G401.6 (cell line): Measurements from ENCODE around the gene HOXC6.
A peak's percentile ranks its signal among the peaks of the same experiment; 100 is the strongest.

Experiments used
- FAIRE-seq: peaks from 2 replicates; lab custom pipeline; 2012; peaks lifted over from hg19 to GRCh38; lab: Jason Lieb, UNC

HOXC6 gene

DNA sequence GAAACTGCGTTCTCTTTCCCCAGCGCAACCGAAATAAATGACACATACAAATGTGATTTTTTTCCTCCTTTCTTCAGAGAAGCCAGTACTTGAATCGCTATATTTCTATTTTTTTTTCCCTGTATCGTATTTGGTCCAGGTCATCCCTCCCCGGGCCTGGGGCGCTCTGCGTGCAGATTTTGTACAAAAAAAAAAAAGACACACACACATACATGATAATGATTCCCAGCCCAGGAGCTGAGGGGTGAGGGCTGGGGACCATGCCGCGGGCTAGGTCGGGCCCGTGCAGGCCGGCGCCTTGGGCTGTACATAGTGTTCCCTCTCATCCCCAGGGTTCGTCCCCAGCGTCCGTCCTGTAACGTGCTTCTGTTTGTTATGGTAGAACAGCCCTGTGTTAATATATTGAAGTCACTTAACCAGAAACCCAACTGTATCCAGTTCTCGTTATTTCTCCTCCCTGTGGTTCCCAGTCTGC is 25.3 kb upstream of the HOXC6 start:
- FAIRE-seq: peak; percentile 53

DNA sequence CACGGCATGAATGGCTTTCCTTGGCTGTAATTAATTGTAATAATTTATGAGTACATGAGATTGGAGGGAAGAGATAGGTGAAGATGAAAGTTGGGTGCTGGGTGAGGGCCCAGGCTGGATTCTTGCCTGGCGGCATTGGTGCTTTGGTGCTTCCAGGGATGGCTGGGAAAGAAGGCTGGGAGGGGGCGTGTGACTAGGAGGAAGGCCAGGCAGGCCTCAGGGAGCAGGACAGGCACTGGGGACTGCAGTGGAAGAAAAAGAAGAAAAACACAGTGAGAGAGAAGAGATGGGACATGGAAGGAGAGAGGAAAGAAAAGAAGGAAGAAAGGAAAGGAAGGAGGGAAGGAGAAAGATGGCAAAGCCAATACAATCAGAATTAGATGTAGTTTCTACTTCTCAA is 24.6 kb upstream of the HOXC6 start:
- FAIRE-seq: no peak

DNA sequence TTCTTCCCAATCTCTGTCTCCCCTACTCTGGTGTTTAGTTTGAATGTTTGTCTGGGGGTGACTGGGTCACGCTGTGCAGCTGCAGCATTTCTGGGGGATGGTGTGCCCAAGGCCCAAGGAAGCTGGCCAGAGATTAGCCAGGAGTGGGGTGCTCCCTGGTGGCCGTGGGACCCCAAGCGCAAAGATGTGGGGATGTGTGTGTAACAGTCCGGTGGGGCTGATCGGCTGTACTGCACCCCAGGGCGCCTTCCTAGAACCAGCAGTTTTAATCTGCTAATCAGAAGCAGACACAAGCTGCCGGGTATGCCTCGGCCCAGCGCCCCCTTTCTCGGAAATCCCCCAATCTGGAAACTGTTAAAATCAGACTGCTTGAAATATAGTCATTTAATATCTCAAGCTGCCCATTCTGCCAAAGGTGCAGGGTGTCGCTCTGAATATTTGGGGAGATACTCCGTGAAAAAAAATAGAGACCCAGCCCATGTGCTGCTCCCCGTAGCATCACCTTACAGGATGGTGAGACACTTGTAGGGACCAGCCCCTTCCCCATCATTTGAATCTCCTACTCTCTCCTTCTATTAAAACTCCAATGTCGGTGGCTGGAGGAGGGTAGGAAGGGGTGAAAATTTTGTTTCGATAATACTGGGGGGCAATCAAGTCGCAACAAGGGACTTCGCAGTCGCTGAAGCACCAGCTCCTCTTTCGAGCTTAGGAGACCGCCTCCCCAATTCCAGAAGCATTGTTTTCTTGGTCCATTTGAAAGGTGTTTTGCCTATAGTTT is 24.0 kb upstream of the HOXC6 start:
- FAIRE-seq: no peak

DNA sequence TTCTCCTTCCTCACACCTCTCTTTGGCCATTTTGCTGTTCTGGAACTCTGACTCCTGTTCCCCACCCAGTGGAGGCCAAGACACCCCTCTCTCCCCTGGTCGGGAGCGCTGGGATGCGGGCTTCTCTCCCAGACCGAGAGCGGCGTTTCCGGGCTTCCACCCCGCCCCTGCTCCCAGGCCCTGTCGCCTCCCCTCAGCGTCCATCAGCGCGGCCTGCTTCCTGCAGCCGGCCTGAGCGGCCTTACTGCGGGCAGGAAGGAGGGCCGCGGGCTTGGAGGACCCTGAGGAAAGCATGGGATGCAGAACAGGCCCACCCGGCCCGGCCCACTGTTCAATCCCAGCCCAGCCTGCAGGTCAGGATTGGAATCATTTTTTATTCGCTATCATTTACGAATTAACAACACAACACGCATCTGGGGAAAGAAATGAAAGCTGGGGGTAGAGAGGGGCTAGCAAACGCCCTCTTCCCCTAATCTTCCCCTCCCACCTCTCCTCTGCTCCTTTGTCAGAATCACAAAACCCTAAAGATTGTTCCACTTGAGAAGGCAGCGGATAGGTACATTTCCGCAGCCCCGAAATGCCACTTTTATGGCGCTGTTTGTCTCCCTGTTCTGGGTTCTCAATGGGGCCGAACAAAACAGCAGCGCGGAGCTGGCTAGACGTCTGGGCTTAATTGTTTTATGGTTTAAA is 23.3 kb upstream of the HOXC6 start:
- no peak for FAIRE-seq

DNA sequence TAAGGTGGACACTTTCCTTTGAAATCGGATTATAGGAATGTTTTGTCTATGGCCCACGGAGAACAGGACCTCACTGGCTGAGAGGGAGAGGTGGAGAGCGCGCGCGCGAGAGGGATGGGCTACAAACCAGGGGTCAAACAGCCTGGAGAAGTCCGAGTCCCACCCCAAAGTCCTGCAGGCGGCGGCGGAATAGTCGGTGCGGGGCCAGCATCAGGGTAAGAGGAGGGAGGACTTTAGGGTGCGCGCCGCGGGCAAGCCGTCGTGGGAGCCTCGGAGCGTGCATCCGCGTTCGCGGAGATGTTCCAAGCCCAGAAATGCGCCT is 22.7 kb upstream of the HOXC6 start:
- FAIRE-seq: no peak

DNA sequence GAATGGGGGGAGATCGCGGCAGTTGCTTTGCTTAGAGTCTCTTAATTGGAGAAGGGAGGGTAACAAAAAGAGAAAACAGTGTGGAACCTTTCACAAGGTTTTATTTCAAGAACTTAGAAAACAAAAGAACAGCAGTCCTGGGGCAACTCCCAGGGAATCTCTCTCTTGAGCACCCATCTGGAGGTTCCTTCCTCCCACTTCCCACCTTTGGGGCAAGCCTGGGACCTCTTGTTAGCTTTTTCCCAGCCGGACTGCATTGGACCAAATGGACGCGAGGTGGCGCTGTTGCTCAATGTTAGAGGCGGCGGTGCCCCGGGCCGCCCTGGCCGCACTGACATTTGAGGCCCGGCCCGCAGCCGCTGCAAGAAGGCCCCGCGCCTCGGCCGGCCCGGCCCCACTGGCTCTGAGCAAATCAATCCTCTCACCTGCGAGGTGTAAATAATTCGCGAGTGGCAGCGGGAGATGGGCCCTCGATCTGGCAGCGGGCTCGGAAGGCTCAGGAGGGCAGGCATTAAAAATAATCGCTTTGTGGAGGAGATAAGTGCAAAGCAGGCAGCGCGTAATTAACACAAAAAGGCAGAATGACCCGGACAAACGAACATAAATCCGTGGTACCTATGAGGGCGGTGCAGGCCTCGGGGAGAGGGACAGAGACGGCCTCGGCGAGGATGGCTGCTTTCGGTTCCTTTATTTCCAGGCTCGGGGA is 22.2 kb upstream of the HOXC6 start:
- peak; percentile 94 for FAIRE-seq

DNA sequence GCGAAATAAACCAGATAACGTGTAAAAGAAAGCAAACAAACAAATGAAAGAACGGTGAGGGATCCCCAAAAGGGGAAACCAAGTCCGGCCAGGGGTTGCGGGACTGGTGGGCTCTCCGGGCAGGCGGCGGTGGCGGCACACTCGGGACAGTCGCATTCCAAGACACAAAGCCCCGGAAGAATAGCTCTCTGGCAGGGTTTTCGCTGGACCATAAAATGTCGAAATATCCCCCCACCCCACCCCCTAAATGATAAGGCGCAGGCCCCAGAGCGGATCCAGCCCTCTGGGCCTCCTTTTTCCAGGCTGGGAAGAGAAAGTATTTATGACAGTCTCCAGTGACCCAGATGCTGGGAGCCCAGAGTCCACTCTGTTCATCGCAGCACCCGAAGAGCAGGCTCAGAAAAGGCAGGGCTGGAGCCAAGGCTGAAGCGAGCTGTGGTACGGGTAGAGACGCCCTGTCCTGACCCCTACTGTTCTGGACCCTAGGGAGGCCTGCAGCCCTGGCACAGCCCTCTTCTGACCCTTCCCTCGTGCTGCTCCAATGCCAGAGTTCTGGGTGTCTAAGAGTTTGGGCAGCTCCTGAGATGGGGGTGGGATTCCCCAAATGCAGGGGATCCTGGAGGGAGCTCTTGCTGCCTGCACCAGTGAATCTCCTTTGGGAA is 21.6 kb upstream of the HOXC6 start:
- FAIRE-seq: no peak

DNA sequence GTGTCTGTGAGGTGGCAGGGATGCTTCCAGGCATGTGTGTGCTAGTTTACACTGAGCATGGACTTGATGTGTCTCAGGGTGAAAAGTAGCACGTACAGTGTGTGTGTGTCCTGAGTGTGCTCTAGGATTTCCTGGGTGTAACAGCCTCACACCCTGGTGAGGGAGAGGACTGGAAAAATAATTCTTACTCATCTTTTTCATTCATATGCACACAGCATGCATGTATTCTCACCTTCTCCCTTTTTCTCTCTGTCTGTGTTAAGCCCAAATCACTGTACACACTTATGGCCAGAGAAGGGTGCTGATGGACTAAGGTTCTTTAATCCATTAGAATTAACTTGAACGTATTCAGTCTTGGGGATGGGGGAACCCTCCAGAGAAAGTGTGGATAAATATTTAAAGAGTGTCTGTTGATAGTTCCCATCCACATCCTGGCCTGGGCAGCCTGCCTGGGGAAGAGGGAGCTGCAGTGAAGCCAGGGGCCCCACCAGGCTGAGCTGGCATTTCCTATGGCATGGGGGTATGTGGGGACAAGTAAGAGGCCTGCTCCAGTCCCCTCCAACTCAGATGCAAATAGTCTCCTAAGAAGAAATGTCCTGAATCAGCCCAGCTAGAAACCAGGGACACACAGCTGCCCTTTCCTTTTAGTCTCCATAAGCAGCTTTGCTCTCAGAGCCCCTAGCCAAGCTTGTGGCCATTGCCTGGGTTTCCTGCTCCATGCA is 20.5 kb upstream of the HOXC6 start:
- no peak for FAIRE-seq

DNA sequence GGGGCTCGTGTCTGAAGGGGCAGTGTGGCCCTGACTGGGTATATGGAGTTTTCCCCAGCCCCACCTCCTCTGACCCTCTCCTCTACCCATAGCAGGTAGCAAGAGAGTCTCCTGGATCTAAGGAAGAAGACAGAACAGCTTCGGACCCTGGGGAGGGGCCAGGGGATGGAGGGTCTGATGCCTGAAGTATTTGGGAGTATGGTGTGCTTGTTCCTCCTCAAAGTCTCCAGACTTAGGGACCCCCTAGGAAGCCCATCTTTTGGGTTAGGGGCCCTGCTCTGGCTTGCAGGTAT is 20.0 kb upstream of the HOXC6 start:
- no peak for FAIRE-seq

DNA sequence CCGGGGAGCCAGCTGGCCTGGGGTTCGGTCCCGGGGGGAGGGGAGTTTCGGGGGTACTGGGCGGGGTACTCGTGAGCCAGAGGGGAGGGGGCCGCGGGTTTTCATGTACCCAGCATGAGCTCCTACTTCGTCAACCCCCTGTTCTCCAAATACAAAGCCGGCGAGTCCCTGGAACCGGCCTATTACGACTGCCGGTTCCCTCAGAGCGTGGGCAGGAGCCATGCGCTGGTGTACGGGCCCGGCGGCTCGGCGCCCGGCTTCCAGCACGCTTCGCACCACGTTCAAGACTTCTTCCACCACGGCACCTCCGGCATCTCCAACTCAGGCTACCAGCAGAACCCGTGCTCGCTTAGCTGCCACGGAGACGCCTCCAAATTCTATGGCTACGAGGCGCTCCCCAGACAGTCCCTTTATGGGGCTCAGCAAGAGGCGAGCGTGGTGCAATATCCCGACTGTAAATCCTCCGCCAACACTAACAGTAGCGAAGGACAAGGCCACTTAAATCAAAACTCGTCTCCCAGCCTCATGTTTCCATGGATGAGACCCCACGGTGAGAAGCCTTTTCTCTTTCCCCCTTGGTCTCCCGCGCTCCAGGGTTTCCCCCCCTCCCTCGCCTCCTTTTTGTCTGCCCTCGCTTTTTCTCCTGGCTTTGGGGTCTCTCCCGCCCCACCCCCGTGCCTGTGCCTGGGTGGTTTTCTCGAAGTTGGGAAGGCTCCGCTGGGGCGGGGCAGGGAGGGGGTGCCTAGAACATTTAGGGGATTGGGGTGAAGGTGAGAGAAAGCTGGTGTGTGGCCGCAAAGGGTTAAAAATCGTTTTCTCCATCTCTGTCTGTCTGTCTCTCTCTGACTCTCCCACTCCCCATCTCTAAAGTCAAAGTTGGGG is 18.8 kb upstream of the HOXC6 start:
- FAIRE-seq: no peak

DNA sequence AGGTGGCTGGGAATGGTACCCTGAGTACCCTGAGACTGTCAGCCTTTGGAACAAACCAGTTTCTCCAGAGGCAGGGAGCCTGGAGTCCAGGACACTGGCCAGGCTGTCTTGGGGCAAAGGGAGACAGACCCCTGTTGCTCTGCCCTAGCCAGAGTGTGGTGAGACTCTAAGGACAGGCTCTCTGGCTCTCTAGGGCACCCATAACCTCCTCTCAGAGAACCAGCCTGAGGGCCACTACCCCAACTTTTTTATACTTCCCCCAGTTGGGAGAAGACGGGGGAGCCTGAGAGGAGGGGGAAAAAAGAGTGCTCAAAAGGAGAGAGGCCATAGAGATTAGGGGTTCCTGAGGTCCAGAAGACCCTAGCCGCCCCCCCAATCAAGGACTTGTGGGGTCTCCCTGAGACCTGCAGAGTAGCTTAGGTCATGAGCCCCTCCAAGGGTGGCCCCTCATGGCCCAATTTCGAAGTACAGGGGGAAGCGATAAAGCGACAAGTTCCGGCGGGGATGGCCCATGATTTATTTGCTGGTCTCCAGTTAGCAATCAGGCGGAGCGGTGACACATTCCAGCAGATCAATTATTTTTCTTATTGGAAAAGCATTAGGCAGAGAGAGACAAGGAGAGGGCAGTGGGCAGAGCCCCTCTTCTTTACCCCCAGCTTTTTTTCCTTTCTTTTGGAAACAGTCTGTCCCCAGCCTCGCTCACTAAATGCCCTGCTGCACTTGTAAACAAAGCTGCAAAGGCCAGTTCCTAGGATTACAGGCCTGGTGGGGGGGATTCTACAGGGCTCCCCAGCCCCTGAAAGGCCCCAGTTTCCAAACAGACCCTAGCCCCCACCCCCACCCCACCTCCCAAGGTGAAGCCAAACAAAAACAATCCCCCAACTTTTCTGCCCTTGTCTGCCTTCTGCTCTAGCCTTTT is 17.9 kb upstream of the HOXC6 start:
- no peak for FAIRE-seq

DNA sequence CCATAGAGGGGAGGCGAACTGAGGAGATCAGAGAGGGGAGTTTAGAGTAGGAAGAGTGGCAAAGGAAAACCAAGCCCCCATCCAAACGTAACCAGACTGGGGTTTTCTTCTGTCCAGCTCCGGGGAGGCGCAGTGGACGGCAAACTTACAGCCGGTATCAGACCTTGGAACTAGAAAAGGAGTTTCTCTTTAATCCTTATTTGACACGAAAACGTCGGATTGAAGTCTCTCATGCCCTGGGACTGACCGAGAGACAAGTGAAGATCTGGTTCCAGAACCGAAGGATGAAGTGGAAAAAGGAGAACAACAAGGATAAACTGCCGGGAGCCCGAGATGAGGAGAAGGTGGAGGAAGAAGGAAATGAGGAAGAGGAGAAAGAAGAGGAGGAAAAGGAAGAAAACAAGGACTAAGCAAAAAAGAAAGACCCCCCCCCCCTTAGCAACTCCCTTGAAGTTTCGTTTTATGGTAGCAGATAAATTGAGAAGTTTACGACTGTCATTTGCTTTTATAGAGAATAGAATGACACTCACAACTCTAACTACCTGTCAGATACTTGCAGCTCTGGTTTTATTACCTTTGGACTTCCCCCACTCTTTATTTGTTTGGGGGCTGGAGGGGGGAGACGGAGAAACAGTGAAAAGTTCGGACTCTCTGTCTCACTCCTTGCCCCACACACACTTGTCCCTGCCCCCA is 17.1 kb upstream of the HOXC6 start:
- FAIRE-seq: no peak

DNA sequence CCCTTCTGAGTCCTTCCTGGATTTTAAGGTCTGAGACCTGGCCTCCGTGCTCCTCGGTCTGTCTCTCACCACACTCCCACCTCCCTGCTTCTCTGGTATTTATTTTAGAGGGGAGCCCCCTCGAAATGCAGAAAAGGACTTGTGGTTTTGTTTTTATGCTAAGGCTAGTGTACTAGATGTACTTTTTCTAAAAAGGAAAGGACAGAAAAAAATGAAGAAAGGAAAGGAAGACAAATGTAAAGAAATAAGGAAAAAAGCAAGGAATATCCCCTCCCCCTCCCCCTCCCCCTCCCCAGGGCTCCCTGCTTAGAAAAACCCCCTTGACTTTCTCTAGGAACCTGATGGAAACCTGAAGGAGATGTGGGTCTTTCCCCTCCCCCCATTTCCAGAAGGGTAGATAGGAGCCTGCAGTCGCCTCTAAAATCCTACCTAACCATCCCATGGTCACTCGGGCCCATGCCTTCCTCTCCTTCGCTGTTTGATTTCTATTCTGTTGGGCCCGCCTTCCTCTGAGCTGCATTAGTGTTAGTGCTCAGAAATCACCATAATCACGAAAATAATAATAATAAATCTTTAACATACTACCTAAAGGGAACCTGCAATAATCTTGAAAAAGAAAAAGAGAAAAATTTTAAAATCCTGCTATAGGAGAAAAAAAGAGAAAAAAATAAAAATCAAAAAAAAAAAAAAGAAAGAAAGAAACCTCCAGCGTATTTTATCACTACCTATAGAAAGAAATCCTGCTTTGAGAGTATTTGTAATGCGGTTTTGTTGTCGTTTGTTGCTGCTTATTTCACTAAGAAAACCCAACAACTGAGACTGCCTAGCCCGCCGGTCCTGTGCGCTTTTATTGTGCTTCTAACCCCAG is 16.3 kb upstream of the HOXC6 start:
- peak; percentile 87 for FAIRE-seq

DNA sequence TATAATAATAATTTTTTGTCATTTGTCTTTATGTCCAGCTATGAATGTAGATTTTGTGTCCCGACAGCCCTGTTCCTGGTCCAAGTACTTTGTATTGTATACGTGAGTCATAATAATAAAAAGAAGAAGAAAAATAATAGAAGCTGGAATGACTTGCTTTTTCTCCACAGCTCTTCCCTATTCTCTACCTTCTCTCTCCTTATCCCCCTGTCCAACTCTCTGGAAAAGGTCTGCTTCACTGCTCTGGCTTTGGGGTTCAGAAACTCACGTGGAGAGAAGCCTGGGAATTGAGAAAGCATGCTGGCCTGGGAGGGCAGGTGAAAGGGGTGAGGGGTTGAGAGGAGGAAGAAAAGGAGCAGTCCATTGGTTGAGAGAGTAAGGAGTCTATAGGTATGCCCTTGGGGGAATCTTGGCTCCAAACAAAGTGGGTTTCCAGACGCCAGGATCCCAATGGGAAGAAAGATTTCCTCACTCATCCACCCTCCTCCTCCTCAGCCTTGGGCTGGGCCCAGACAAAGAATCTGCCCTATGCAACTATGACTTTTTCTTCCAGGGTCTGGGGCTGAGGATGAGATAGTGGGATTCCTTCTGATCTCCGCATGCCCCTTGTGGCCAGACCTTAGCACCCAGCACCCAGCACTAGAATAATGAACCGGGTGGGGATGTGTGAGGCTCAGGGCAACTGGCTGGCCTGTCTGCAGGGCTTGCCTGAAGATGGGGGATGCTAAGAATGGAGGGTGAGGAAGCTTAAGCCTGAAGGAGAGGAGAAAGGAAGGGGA is 15.4 kb upstream of the HOXC6 start:
- peak; percentile 58 for FAIRE-seq

DNA sequence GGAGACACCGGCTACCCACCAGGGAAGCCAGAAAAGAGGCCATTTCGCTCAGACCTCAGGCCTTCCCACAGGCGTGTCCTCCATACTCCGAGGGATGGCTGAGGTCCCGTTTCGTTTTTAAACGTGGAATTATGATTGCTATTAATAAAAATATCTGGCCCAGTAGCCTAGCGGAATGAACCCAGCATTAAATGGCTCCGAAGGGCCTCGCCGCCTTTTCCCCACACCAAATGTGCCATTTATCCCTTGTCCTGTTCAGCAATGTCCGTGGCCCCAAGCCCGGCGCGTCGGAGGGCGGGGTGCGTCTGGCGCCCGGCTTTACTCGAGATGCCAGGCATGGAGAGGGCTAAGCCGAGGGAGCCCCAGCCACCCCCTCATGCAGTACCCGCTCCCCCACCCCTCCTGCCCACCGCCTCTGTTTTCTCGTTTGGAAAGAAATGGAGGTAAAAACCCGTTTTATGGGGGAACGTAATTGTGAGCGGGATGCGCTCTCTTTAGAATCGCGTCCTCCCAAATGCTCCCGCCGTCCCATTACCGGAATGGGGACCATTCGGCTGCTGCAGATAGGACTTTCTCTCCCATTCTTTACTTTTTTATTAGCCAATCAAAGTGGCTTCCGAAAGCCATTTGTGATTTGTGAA is 13.7 kb upstream of the HOXC6 start:
- no peak for FAIRE-seq

DNA sequence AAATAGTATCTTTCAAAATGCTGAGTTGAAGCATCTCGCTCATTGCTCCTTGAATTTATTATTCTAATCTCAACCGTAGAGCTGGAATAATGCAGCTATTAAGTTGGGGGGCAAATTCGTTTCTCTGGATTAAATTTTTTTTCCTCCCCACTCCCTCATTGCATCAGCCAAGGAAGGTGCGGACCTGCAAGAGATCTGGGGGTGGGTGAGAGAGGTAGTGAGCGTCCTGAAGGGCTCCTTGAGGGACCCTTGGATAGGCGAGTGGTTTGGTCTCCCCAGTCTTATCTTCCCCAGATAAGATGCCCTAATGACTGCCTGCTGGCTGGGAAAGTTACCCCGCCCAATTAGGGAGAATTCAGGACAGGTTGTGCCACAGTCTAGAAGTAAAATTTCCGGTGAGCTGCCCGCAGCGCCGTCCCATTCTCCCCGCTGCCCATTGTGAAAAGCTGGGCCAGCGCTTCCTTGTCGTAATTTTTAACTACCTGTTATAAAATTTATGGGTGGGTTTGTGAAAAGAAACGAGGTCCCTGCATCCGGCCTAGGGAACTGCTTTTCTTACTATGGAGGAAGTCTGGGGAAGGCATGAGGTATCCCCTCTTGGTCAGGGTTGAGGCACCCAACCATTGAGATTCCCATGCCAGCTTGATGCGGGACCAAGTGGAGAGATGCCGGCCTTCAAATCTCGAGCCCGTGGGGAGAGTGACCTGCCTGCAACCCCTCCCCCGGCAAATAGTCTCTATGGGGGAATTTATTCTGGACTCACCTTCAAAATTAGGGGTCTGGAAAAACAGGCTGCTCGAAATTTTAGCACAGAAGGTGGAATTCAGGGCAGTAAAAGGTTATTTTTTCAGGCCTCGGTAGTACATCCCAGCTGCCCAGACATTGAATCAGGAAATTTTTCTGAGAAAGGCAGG is 13.0 kb upstream of the HOXC6 start:
- FAIRE-seq: no peak
